Stimulated activated CD8-positive, alpha-beta memory T cell treated with anti-CD3 and anti-CD28 coated beads, Interleukin-7, amount 100 ng/mL, for 1 hour (primary cell): ENCODE data around the gene CDCA3.

Experiments used
- DNase-seq, 2 donors: peaks; one replicate each; pipeline ENCODE4 v3.0.0-alpha.2; 2020; ENCODE audit warnings: low read depth in 2 of 2

The CDCA3 gene

GRCh38 chr12:6852651-6853354 is 1.7 kb upstream of the CDCA3 start:
- DNase-seq: no peak

GRCh38 chr12:6851921-6852650 is 1.0 kb upstream of the CDCA3 start, which contains the start of gene USP5:
Gene USP5, plus strand, starts transcription at chr12:6852150. Its CDS starts 30 bp downstream, at chr12:6852180.
- peak; percentile 92 to 95 for DNase-seq

- DNase-seq: no peak
Observed at GRCh38 chr12:6850796-6851152, 312 bp downstream of the CDCA3 start.

GRCh38 chr12:6849976-6850560 is 1.0 kb downstream of the CDCA3 start:
- DNase-seq: no peak

GRCh38 chr12:6849427-6849826 is 1.7 kb downstream of the CDCA3 start:
- DNase-seq: no peak

GRCh38 chr12:6847676-6848075 is 3.4 kb downstream of the CDCA3 start:
- DNase-seq: no peak

GRCh38 chr12:6846316-6846869 is 4.7 kb downstream of the CDCA3 start:
- DNase-seq: no peak

- DNase-seq: no peak
Observed at GRCh38 chr12:6845395-6845794, 5.7 kb downstream of the CDCA3 start.

GRCh38 chr12:6843118-6843902 is 7.8 kb downstream of the CDCA3 start:
- DNase-seq: no peak

GRCh38 chr12:6842075-6842474 is 9.0 kb downstream of the CDCA3 start:
- DNase-seq: no peak

- DNase-seq: no peak
Observed at GRCh38 chr12:6840761-6841515, 10.1 kb downstream of the CDCA3 start, which contains the start of gene GNB3. Gene GNB3, plus strand, starts transcription at chr12:6840925. Its CDS starts 363 bp downstream, at chr12:6841288.

GRCh38 chr12:6840330-6840729 is 10.8 kb downstream of the CDCA3 start:
- DNase-seq: no peak

- no peak for DNase-seq
Observed at GRCh38 chr12:6839482-6840201, 11.4 kb downstream of the CDCA3 start.

- DNase-seq: no peak
Observed at GRCh38 chr12:6838854-6839253, 12.2 kb downstream of the CDCA3 start.

GRCh38 chr12:6837370-6838060 is 13.6 kb downstream of the CDCA3 start:
- no peak for DNase-seq

- no peak for DNase-seq
Observed at GRCh38 chr12:6836851-6837250, 14.2 kb downstream of the CDCA3 start.

GRCh38 chr12:6834873-6835272 is 16.2 kb downstream of the CDCA3 start:
- DNase-seq: no peak

- no peak for DNase-seq
Observed at GRCh38 chr12:6834254-6834653, 16.8 kb downstream of the CDCA3 start.

- DNase-seq: no peak
Observed at GRCh38 chr12:6833189-6833890, 17.7 kb downstream of the CDCA3 start.
